ENCODE results near the gene TRAP1.

The TRAP1 gene

GRCh38 chr16:3690980-3691720 lies 26.2 kb downstream of the TRAP1 start:
- peaks cover 47% of the 10 kb centered on the region for H3K36me3 ChIP-seq (ENCODE audit: control insufficient read depth, insufficient read depth, low read length)
- H3K4me3 ChIP-seq (ENCODE audit: low read depth, low read length), result no peak overlapping the region
- no peaks in the 10 kb centered on the region; the same call in 1 of the 2 replicates for H3K4me1 ChIP-seq (ENCODE audit: control insufficient read depth, insufficient read depth, low read length)
- H3K9ac ChIP-seq (ENCODE audit: low read depth, low read length), result no peak overlapping the region
- H3K27me3 ChIP-seq (ENCODE audit: control insufficient read depth, insufficient read depth, low read length), result no peaks in the 10 kb centered on the region
- no peak overlapping the region for H3K27ac ChIP-seq (ENCODE audit: low read depth, low read length)
- H3K9me3 ChIP-seq (ENCODE audit: control insufficient read depth, insufficient read depth, low read length), result no peaks in the 10 kb centered on the region

GRCh38 chr16:3690470-3690928 lies 26.8 kb downstream of the TRAP1 start:
- no peak overlapping the region for H3K9ac ChIP-seq (ENCODE audit: low read depth, low read length)
- H3K27ac ChIP-seq (ENCODE audit: low read depth, low read length), result no peak overlapping the region
- peaks cover 53% of the 10 kb centered on the region for H3K36me3 ChIP-seq (ENCODE audit: control insufficient read depth, insufficient read depth, low read length)
- H3K4me1 ChIP-seq (ENCODE audit: control insufficient read depth, insufficient read depth, low read length), result no peaks in the 10 kb centered on the region; the same call in 1 of the 2 replicates
- no peaks in the 10 kb centered on the region for H3K9me3 ChIP-seq (ENCODE audit: control insufficient read depth, insufficient read depth, low read length)
- no peaks in the 10 kb centered on the region for H3K27me3 ChIP-seq (ENCODE audit: control insufficient read depth, insufficient read depth, low read length)
- no peak overlapping the region for H3K4me3 ChIP-seq (ENCODE audit: low read depth, low read length)

GRCh38 chr16:3689731-3690130 lies 27.6 kb downstream of the TRAP1 start:
- H3K4me3 ChIP-seq (ENCODE audit: low read depth, low read length), result no peak overlapping the region
- H3K9me3 ChIP-seq (ENCODE audit: control insufficient read depth, insufficient read depth, low read length), result no peaks in the 10 kb centered on the region
- H3K4me1 ChIP-seq (ENCODE audit: control insufficient read depth, insufficient read depth, low read length), result no peaks in the 10 kb centered on the region; the same call in 1 of the 2 replicates
- H3K36me3 ChIP-seq (ENCODE audit: control insufficient read depth, insufficient read depth, low read length), result peaks cover 56% of the 10 kb centered on the region
- no peak overlapping the region for H3K27ac ChIP-seq (ENCODE audit: low read depth, low read length)
- H3K27me3 ChIP-seq (ENCODE audit: control insufficient read depth, insufficient read depth, low read length), result no peaks in the 10 kb centered on the region
- no peak overlapping the region for H3K9ac ChIP-seq (ENCODE audit: low read depth, low read length)

GRCh38 chr16:3687792-3688191 lies 29.5 kb downstream of the TRAP1 start:
- Histone ChIP-seq H3K36me3 (ENCODE audit: control insufficient read depth, insufficient read depth, low read length) (peaks cover 65% of the 10 kb centered on the region), H3K27me3 (ENCODE audit: control insufficient read depth, insufficient read depth, low read length) (no peaks in the 10 kb centered on the region), H3K4me1 (ENCODE audit: control insufficient read depth, insufficient read depth, low read length) (no peaks in the 10 kb centered on the region; the same call in 1 of the 2 replicates), H3K4me3 (ENCODE audit: low read depth, low read length) (no peak overlapping the region), H3K9ac (ENCODE audit: low read depth, low read length) (no peak overlapping the region), H3K27ac (ENCODE audit: low read depth, low read length) (no peak overlapping the region), H3K9me3 (ENCODE audit: control insufficient read depth, insufficient read depth, low read length) (no peaks in the 10 kb centered on the region)

- no peak overlapping the region for H3K27ac ChIP-seq (ENCODE audit: low read depth, low read length)
- H3K27me3 ChIP-seq (ENCODE audit: control insufficient read depth, insufficient read depth, low read length), result no peaks in the 10 kb centered on the region
- H3K9me3 ChIP-seq (ENCODE audit: control insufficient read depth, insufficient read depth, low read length), result no peaks in the 10 kb centered on the region
- H3K36me3 ChIP-seq (ENCODE audit: control insufficient read depth, insufficient read depth, low read length), result peaks cover 72% of the 10 kb centered on the region
- H3K9ac ChIP-seq (ENCODE audit: low read depth, low read length), result no peak overlapping the region
- no peak overlapping the region for H3K4me3 ChIP-seq (ENCODE audit: low read depth, low read length)
- no peaks in the 10 kb centered on the region; the same call in 1 of the 2 replicates for H3K4me1 ChIP-seq (ENCODE audit: control insufficient read depth, insufficient read depth, low read length)
Measured at GRCh38 chr16:3687021-3687420, 30.3 kb downstream of the TRAP1 start.

- Histone ChIP-seq H3K27me3 (ENCODE audit: control insufficient read depth, insufficient read depth, low read length) (no peaks in the 10 kb centered on the region), H3K9me3 (ENCODE audit: control insufficient read depth, insufficient read depth, low read length) (no peaks in the 10 kb centered on the region), H3K4me1 (ENCODE audit: control insufficient read depth, insufficient read depth, low read length) (no peaks in the 10 kb centered on the region), H3K4me3 (ENCODE audit: low read depth, low read length) (no peak overlapping the region), H3K9ac (ENCODE audit: low read depth, low read length) (no peak overlapping the region), H3K36me3 (ENCODE audit: control insufficient read depth, insufficient read depth, low read length) (peaks cover 88% of the 10 kb centered on the region), H3K27ac (ENCODE audit: low read depth, low read length) (no peak overlapping the region)
Measured at GRCh38 chr16:3681206-3681605, 36.1 kb downstream of the TRAP1 start.

GRCh38 chr16:3677994-3678393 lies 39.3 kb downstream of the TRAP1 start:
- no peaks in the 10 kb centered on the region for H3K4me1 ChIP-seq (ENCODE audit: control insufficient read depth, insufficient read depth, low read length)
- H3K4me3 ChIP-seq (ENCODE audit: low read depth, low read length), result no peak overlapping the region
- H3K9me3 ChIP-seq (ENCODE audit: control insufficient read depth, insufficient read depth, low read length), result no peaks in the 10 kb centered on the region
- H3K36me3 ChIP-seq (ENCODE audit: control insufficient read depth, insufficient read depth, low read length), result peaks cover 95% of the 10 kb centered on the region
- H3K9ac ChIP-seq (ENCODE audit: low read depth, low read length), result no peak overlapping the region
- no peaks in the 10 kb centered on the region for H3K27me3 ChIP-seq (ENCODE audit: control insufficient read depth, insufficient read depth, low read length)
- H3K27ac ChIP-seq (ENCODE audit: low read depth, low read length), result no peak overlapping the region

GRCh38 chr16:3675601-3676130 lies 41.7 kb downstream of the TRAP1 start:
- no peak overlapping the region for H3K9ac ChIP-seq (ENCODE audit: low read depth, low read length)
- H3K27ac ChIP-seq (ENCODE audit: low read depth, low read length), result no peak overlapping the region
- H3K9me3 ChIP-seq (ENCODE audit: control insufficient read depth, insufficient read depth, low read length), result no peaks in the 10 kb centered on the region
- H3K4me1 ChIP-seq (ENCODE audit: control insufficient read depth, insufficient read depth, low read length), result no peaks in the 10 kb centered on the region
- H3K27me3 ChIP-seq (ENCODE audit: control insufficient read depth, insufficient read depth, low read length), result no peaks in the 10 kb centered on the region
- H3K36me3 ChIP-seq (ENCODE audit: control insufficient read depth, insufficient read depth, low read length), result peaks cover 94% of the 10 kb centered on the region
- no peak overlapping the region for H3K4me3 ChIP-seq (ENCODE audit: low read depth, low read length)

GRCh38 chr16:3674513-3675295 lies 42.6 kb downstream of the TRAP1 start:
- H3K27ac ChIP-seq (ENCODE audit: low read depth, low read length), result no peak overlapping the region
- no peak overlapping the region for H3K9ac ChIP-seq (ENCODE audit: low read depth, low read length)
- H3K4me3 ChIP-seq (ENCODE audit: low read depth, low read length), result no peak overlapping the region
- H3K27me3 ChIP-seq (ENCODE audit: control insufficient read depth, insufficient read depth, low read length), result no peaks in the 10 kb centered on the region
- H3K4me1 ChIP-seq (ENCODE audit: control insufficient read depth, insufficient read depth, low read length), result no peaks in the 10 kb centered on the region
- H3K36me3 ChIP-seq (ENCODE audit: control insufficient read depth, insufficient read depth, low read length), result peaks cover 88% of the 10 kb centered on the region
- no peaks in the 10 kb centered on the region for H3K9me3 ChIP-seq (ENCODE audit: control insufficient read depth, insufficient read depth, low read length)

- no peaks in the 10 kb centered on the region for H3K9me3 ChIP-seq (ENCODE audit: control insufficient read depth, insufficient read depth, low read length)
- no peaks in the 10 kb centered on the region for H3K4me1 ChIP-seq (ENCODE audit: control insufficient read depth, insufficient read depth, low read length)
- H3K27ac ChIP-seq (ENCODE audit: low read depth, low read length), result no peak overlapping the region
- H3K4me3 ChIP-seq (ENCODE audit: low read depth, low read length), result no peak overlapping the region
- no peaks in the 10 kb centered on the region for H3K27me3 ChIP-seq (ENCODE audit: control insufficient read depth, insufficient read depth, low read length)
- peaks cover 84% of the 10 kb centered on the region for H3K36me3 ChIP-seq (ENCODE audit: control insufficient read depth, insufficient read depth, low read length)
- no peak overlapping the region for H3K9ac ChIP-seq (ENCODE audit: low read depth, low read length)
Measured at GRCh38 chr16:3673676-3674377, 43.5 kb downstream of the TRAP1 start.
